HepG2 (cell line): ENCODE data around the gene SUOX. TPM values are rescaled to one million over a fixed set of nuclear protein-coding genes. Genes with fewer than 3 reads are reported as not detected.

Experiments
- AGO1 ChIP-seq: fragments of 200-400 bp; formaldehyde crosslinking; IDR thresholded peaks from 2 replicates; pipeline ENCODE4 v1.6.1; 2017; ENCODE audit warnings: mild to moderate bottlenecking, low read depth, low read length, moderate library complexity; ENCODE audit not compliant: poor library complexity, severe bottlenecking
- ASH2L ChIP-seq: fragments of 300-600, 200-600 bp; sonication (generic); IDR thresholded peaks from 2 replicates; pipeline ENCODE4 v1.7.0; 2017; ENCODE audit warnings: low read depth, mild to moderate bottlenecking, moderate library complexity, mixed read lengths, low read length; ENCODE audit not compliant: insufficient read length
- EP300 ChIP-seq, 3 experiments: sonication (generic) in 1 of 3; formaldehyde crosslinking in 1 of 3; IDR thresholded peaks; 2 replicates each; pipeline versions ENCODE4 v1.5.1 to v1.6.1; 2011 to 2020; ENCODE audit warnings: low read depth in 2 of 3, low read length in 2 of 3, borderline replicate concordance in 1 of 3, improper control_type of control experiment in 1 of 3, mild to moderate bottlenecking in 1 of 3, missing genetic modification reagents in 1 of 3, moderate library complexity in 1 of 3
- FOXM1 ChIP-seq: sonication (generic); formaldehyde crosslinking; IDR thresholded peaks from 2 replicates; pipeline ENCODE4 v1.5.0; 2020; ENCODE audit warnings: missing genetic modification reagents
- HHEX ChIP-seq: IDR thresholded peaks from 2 replicates; pipeline ENCODE4 v1.6.1; 2016; ENCODE audit warnings: control low read depth
- HOXA5 ChIP-seq: sonication (generic); formaldehyde crosslinking; IDR thresholded peaks from 2 replicates; pipeline ENCODE4 v1.4.0; 2020; ENCODE audit warnings: missing genetic modification reagents
- JUN ChIP-seq: sonication (generic); formaldehyde crosslinking; IDR thresholded peaks from 2 replicates; pipeline ENCODE4 v1.4.0; 2020; ENCODE audit warnings: mild to moderate bottlenecking, missing genetic modification reagents
- KDM4B ChIP-seq: sonication (generic); formaldehyde crosslinking; IDR thresholded peaks from 2 replicates; pipeline ENCODE4 v1.4.0; 2020; ENCODE audit warnings: missing genetic modification reagents
- MEIS1 ChIP-seq: sonication (generic); formaldehyde crosslinking; IDR thresholded peaks from 2 replicates; pipeline ENCODE4 v1.9.0; 2021; ENCODE audit warnings: mild to moderate bottlenecking, missing genetic modification reagents, moderate library complexity, borderline replicate concordance
- SMARCE1 ChIP-seq: fragments of 450-650 bp; IDR thresholded peaks from 2 replicates; pipeline ENCODE4 v1.6.1; 2017; ENCODE audit warnings: borderline replicate concordance
- SRF ChIP-seq: IDR thresholded peaks from 2 replicates; pipeline ENCODE4 v1.6.1; 2011; ENCODE audit warnings: mild to moderate bottlenecking, low read depth, low read length, moderate library complexity
- ZFP41 ChIP-seq: sonication (generic); formaldehyde crosslinking; IDR thresholded peaks from 2 replicates; pipeline ENCODE4 v1.4.0; 2020; ENCODE audit warnings: mild to moderate bottlenecking, missing genetic modification reagents, borderline replicate concordance
- ZNF230 ChIP-seq: sonication (generic); formaldehyde crosslinking; IDR thresholded peaks from 2 replicates; pipeline ENCODE4 v1.4.0; 2020; ENCODE audit warnings: mild to moderate bottlenecking, missing genetic modification reagents
- ZNF446 ChIP-seq: sonication (generic); formaldehyde crosslinking; IDR thresholded peaks from 2 replicates; pipeline ENCODE4 v1.5.0; 2020; ENCODE audit warnings: mild to moderate bottlenecking, missing genetic modification reagents
- ZNF556 ChIP-seq: sonication (generic); formaldehyde crosslinking; IDR thresholded peaks from 2 replicates; pipeline ENCODE4 v1.4.0; 2020; ENCODE audit warnings: mild to moderate bottlenecking, missing genetic modification reagents, borderline replicate concordance
- ZNF563 ChIP-seq: sonication (generic); formaldehyde crosslinking; IDR thresholded peaks from 2 replicates; pipeline ENCODE4 v1.8.0; 2022; ENCODE audit warnings: mild to moderate bottlenecking, moderate library complexity, missing genetic modification reagents
- ZNF614 ChIP-seq: IDR thresholded peaks from 2 replicates; pipeline ENCODE4 v1.6.1; 2018; ENCODE audit warnings: missing biosample characterization, missing genetic modification reagents, inconsistent platforms, borderline replicate concordance
- ZNF800 ChIP-seq: sonication (generic); formaldehyde crosslinking; IDR thresholded peaks from 2 replicates; pipeline ENCODE4 v1.4.0; 2020; ENCODE audit warnings: missing genetic modification reagents
- ZSCAN21 ChIP-seq: sonication (generic); formaldehyde crosslinking; IDR thresholded peaks from 2 replicates; pipeline ENCODE4 v1.8.0; 2022; ENCODE audit warnings: mild to moderate bottlenecking, missing genetic modification reagents, moderate library complexity, borderline replicate concordance
- ZZZ3 ChIP-seq: sonication (generic); formaldehyde crosslinking; IDR thresholded peaks from 2 replicates; pipeline ENCODE4 v1.4.0; 2020; ENCODE audit warnings: missing genetic modification reagents, mild to moderate bottlenecking, borderline replicate concordance
- polyA plus RNA-seq, 8 experiments: library from polyadenylated mRNA; depleted of rRNA in 3 of 8; stranded (reverse) in 7 of 8; unstranded in 1 of 8; fragments of >200 nt; fragmentation: Illumina TruSeq in 4 of 8; extraction: Trizol in 4 of 8; gene quantifications; 2 replicates each; pipeline versions ENCODE4 v1.2.1 to v1.2.3, GENCODE V29; 2011 to 2016; ENCODE audit warnings: low read depth in 4 of 8, missing spikeins in 1 of 8, mixed read lengths in 1 of 8; ENCODE audit not compliant: insufficient read depth in 1 of 8
- total RNA-seq, 5 experiments: library from RNA; depleted of rRNA; stranded (reverse); fragments of >200 nt; fragmentation: Illumina TruSeq; extraction: Trizol; gene quantifications; 2 replicates each; pipeline ENCODE4 v1.2.3, GENCODE V29; 2016; ENCODE audit warnings: low read depth in 1 of 5
- TF ChIP-seq, protein P1 (sequence below): sonication (generic); formaldehyde crosslinking; IDR thresholded peaks from 2 replicates; pipeline ENCODE4 v1.9.0; 2021; ENCODE audit warnings: missing genetic modification reagents, mild to moderate bottlenecking, borderline replicate concordance
- TF ChIP-seq, protein P2 (sequence below): sonication (generic); formaldehyde crosslinking; IDR thresholded peaks from 2 replicates; pipeline ENCODE4 v1.8.0; 2023; ENCODE audit warnings: mild to moderate bottlenecking, missing genetic modification reagents

Gene SUOX
- total and polyA plus RNA-seq, 2 of the 13 experiments (the other 11 are each of a cell fraction or from before 2014, with no cell fraction given): 23.9 to 25.9 TPM

DNA sequence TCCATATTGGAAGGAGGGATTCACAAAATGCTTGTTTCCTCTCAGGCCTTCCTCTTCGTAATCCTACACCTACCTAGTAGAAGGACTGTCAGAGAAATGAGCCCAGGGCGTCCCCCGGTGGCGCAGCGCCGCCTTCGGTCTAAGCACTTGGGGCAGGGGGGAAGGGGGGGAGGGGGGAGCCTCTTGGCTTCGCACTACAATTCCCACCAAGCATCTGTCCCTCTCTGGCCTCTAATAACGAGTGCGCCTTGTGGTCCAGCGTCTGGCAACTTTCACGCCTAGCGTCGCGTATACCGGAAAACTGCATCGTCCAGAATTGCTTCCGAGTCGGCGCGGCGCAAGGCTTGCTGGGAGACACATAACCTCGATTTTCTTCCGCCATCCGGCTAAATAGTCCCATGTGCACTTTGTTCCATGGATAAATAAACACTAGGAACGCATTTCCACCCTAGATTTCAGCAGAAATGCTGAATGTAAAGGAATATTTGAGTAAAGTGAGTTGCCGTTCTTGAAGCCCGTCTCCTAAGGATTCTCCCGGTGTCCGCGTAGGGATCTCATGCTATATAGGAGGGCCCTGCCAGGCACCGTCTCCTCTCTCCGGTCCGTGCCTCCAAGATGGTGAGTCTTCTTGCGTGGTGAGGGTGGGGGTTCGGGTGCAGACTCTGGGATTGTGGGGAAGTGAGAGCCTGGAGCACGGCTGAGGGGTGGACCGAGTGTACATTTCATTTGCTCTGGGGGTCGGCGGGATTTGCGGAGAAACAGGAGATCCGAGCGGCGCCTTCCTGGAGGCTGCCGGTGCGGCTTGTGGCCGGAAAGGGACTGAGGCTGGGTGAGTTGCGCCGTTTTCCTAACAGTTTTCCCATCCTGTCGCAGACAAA is 44.7 kb downstream of the SUOX start, which contains the start of gene RPS26 (continued):
- TF ChIP-seq, protein P1, sequence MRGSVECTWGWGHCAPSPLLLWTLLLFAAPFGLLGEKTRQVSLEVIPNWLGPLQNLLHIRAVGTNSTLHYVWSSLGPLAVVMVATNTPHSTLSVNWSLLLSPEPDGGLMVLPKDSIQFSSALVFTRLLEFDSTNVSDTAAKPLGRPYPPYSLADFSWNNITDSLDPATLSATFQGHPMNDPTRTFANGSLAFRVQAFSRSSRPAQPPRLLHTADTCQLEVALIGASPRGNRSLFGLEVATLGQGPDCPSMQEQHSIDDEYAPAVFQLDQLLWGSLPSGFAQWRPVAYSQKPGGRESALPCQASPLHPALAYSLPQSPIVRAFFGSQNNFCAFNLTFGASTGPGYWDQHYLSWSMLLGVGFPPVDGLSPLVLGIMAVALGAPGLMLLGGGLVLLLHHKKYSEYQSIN (CRISPR knock-in tag): no peak
- TF ChIP-seq EP300 (IDR thresholded peaks at IDR 0.05; ENCODE audit: low read depth in 2 of 2, low read length in 2 of 2): 0 out of 4 replicates have a peak, but pooled peaks of 1 of the 2 experiments have one; percentile 10
- TF ChIP-seq EP300 (CRISPR knock-in tag; IDR thresholded peaks at IDR 0.05; ENCODE audit: borderline replicate concordance): peak; percentile 66
- no peak; the same call in none of the 2 replicates for TF ChIP-seq ZSCAN21 (CRISPR knock-in tag)
- 0 out of 2 replicates have a peak, but pooled peaks have one; percentile 33 for TF ChIP-seq FOXM1
- no peak for TF ChIP-seq JUN (CRISPR knock-in tag)
- peak; percentile 99 for TF ChIP-seq ASH2L
- TF ChIP-seq SMARCE1: no peak
- TF ChIP-seq ZNF614: peak; percentile 75; the same call in 1 of the 2 replicates
- TF ChIP-seq ZFP41 (CRISPR knock-in tag): no peak; the same call in 1 of the 2 replicates
- peak; percentile 48; the same call in 1 of the 2 replicates for TF ChIP-seq HHEX (CRISPR knock-in tag)
- TF ChIP-seq ZNF556 (CRISPR knock-in tag): 0 out of 2 replicates have a peak, but pooled peaks have one; percentile 8
- no peak for TF ChIP-seq ZNF563 (CRISPR knock-in tag)
- peak; percentile 96; the same call in 1 of the 2 replicates for TF ChIP-seq ZZZ3
- peak; percentile 70 for TF ChIP-seq KDM4B
- peak; percentile 81; the same call in 1 of the 2 replicates for TF ChIP-seq HOXA5 (CRISPR knock-in tag)
- TF ChIP-seq AGO1: no peak
- TF ChIP-seq ZNF800 (CRISPR knock-in tag): peak; percentile 54; the same call in 1 of the 2 replicates
- TF ChIP-seq MEIS1 (CRISPR knock-in tag): 0 out of 2 replicates have a peak, but pooled peaks have one; percentile 72
- TF ChIP-seq SRF: no peak
- TF ChIP-seq, protein P2, sequence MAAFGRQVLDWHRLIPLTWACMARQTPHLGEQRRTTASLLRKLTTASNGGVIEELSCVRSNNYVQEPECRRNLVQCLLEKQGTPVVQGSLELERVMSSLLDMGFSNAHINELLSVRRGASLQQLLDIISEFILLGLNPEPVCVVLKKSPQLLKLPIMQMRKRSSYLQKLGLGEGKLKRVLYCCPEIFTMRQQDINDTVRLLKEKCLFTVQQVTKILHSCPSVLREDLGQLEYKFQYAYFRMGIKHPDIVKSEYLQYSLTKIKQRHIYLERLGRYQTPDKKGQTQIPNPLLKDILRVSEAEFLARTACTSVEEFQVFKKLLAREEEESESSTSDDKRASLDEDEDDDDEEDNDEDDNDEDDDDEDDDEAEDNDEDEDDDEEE (CRISPR knock-in tag): no peak
- TF ChIP-seq ZNF446 (CRISPR knock-in tag): 0 out of 2 replicates have a peak, but pooled peaks have one; percentile 66
- peak; percentile 81 for TF ChIP-seq ZNF230 (CRISPR knock-in tag)
